ENCODE results near the gene PXYLP1.

DNA sequence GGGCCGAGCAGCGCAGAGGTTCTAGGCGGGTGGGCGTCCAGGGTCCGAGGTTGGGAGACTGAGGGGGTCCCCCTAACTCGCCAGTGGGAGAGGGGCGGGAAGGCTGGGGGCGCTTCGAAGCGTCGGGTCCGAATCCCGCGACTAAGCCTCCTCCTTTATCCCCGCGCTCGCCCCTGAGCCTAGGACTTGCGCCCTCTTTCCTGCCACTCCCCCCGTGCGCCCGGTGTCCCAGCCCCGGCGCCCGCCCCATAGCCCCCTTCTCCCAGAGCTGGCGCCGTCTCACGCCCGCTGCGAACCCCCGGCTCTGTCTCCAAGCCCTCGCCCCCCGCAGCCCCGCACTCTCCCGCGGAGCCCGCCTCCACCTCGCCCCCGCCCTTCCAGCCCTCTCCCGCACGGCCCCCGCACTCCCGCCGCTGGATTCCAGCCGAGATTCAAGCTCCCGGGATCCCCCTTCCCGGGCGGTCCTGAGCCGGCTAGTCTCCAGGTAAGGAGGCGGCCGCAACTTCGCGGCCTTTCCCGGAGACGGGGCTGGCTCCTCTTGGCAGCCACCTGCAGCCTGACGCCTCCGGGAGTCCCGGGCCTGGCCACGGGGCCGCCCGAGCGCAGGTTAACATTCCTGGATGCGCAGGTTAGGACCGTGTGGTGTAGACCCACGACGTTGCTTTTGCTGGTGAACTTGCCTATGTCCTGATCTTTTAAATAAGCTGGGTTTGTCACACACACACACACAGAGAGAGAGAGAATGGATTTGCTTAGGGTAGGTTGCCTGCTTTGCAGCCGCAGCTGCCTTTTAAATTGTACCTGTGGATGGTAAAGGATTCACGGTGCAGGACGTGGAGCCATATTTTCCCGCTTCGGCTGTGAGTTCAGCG lies 563 bp downstream of the PXYLP1 start:
- no peak for TF ChIP-seq EZH2phosphoT487 (IDR thresholded peaks at IDR 0.05; ENCODE audit: borderline replicate concordance)
- TF ChIP-seq, protein P1, sequence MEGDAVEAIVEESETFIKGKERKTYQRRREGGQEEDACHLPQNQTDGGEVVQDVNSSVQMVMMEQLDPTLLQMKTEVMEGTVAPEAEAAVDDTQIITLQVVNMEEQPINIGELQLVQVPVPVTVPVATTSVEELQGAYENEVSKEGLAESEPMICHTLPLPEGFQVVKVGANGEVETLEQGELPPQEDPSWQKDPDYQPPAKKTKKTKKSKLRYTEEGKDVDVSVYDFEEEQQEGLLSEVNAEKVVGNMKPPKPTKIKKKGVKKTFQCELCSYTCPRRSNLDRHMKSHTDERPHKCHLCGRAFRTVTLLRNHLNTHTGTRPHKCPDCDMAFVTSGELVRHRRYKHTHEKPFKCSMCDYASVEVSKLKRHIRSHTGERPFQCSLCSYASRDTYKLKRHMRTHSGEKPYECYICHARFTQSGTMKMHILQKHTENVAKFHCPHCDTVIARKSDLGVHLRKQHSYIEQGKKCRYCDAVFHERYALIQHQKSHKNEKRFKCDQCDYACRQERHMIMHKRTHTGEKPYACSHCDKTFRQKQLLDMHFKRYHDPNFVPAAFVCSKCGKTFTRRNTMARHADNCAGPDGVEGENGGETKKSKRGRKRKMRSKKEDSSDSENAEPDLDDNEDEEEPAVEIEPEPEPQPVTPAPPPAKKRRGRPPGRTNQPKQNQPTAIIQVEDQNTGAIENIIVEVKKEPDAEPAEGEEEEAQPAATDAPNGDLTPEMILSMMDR (conservative IDR thresholded peaks at IDR 0.05; ENCODE audit: low read length): no peak

Data from Loucy (cell line).